H1 (cell line): ENCODE measurements around the gene NR2E3.

Experiments
- CEBPB ChIP-seq: IDR thresholded peaks from 2 replicates; pipeline ENCODE4 v1.6.1; 2012; ENCODE audit warnings: low read depth, low read length
- CREB1 ChIP-seq: IDR thresholded peaks from 2 replicates; pipeline ENCODE4 v1.6.1; 2012; ENCODE audit warnings: inconsistent platforms
- EP300 ChIP-seq, 2 experiments: IDR thresholded peaks; 1 replicate in 1 of 2; 2 replicates in 1 of 2; pipeline ENCODE4 v1.6.1; 2011 to 2012; ENCODE audit warnings: low read depth in 2 of 2, low read length in 2 of 2, mild to moderate bottlenecking in 2 of 2, borderline replicate concordance in 1 of 2, inconsistent platforms in 1 of 2, moderate library complexity in 1 of 2
- EZH2 ChIP-seq: fragments of 200-600 bp; sonication (generic); IDR thresholded peaks from 2 replicates; pipeline ENCODE4 v1.7.1; 2012; ENCODE audit warnings: low read depth, mild to moderate bottlenecking, moderate library complexity, low read length, inconsistent platforms; ENCODE audit not compliant: severe bottlenecking
- FOSL1 ChIP-seq: IDR thresholded peaks from 2 replicates; pipeline ENCODE4 v1.6.1; 2011; ENCODE audit warnings: mild to moderate bottlenecking, low read depth, low read length, moderate library complexity; ENCODE audit not compliant: insufficient read depth
- JUN ChIP-seq: IDR thresholded peaks from 2 replicates; pipeline ENCODE4 v1.6.1; 2011; ENCODE audit warnings: low read depth, mild to moderate bottlenecking, improper control_type of control experiment, low read length
- KDM1A ChIP-seq: fragments of 200-600, 300-600 bp; sonication (generic); IDR thresholded peaks from 2 replicates; pipeline ENCODE4 v1.7.1; 2016; ENCODE audit warnings: mild to moderate bottlenecking, low read length, borderline replicate concordance
- POLR2A ChIP-seq, 2 experiments: IDR thresholded peaks; 1 replicate in 1 of 2; 2 replicates in 1 of 2; pipeline ENCODE4 v1.6.1; 2011; ENCODE audit warnings: low read depth in 2 of 2, low read length in 2 of 2, mild to moderate bottlenecking in 2 of 2; ENCODE audit errors: control extremely low read depth in 1 of 2
- RAD21 ChIP-seq, 2 experiments: IDR thresholded peaks in 1 of 2; conservative IDR thresholded peaks in 1 of 2; 2 replicates each; pipeline ENCODE4 v1.6.1; 2011; ENCODE audit warnings: low read depth in 2 of 2, low read length in 2 of 2, improper control_type of control experiment in 1 of 2, inconsistent platforms in 1 of 2, mild to moderate bottlenecking in 1 of 2, moderate library complexity in 1 of 2
- ZNF274 ChIP-seq: IDR thresholded peaks from 2 replicates; pipeline ENCODE4 v1.7.0; 2012; ENCODE audit warnings: low read length, borderline replicate concordance; ENCODE audit errors: extremely low read depth
- TF ChIP-seq, protein P1 (sequence below), 3 experiments: IDR thresholded peaks; 1 replicate in 2 of 3; 2 replicates in 1 of 3; pipeline versions ENCODE4 v1.5.1 to v1.6.1; 2011; ENCODE audit warnings: low read length in 3 of 3, mild to moderate bottlenecking in 3 of 3, inconsistent platforms in 2 of 3, low read depth in 1 of 3, moderate library complexity in 1 of 3; ENCODE audit not compliant: insufficient read depth in 1 of 3; ENCODE audit errors: control extremely low read depth in 1 of 3
- TF ChIP-seq, protein P2 (sequence below): IDR thresholded peaks from 2 replicates; pipeline ENCODE4 v1.6.1; 2012; ENCODE audit warnings: inconsistent platforms

DNA sequence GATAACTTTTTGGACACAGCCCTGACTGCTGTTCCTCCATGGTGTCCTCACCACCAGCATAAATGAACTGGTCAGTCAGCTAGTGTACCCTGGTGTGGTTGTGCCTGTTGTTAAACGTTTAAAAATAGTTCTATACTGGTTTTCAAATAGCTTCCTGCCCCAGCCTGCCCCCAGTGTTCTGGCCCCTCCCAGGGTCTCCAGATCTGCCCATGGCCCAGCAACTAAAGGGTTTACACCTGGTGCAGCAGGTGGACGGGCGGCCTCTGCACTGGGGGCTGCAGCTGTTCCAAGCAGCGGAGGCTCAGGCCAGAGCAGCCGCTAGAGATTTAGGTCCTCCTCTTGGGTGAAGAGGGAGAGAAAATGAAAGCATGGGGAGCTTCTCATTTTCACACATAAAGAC is 6.1 kb upstream of the NR2E3 start:
- TF ChIP-seq, protein P1, sequence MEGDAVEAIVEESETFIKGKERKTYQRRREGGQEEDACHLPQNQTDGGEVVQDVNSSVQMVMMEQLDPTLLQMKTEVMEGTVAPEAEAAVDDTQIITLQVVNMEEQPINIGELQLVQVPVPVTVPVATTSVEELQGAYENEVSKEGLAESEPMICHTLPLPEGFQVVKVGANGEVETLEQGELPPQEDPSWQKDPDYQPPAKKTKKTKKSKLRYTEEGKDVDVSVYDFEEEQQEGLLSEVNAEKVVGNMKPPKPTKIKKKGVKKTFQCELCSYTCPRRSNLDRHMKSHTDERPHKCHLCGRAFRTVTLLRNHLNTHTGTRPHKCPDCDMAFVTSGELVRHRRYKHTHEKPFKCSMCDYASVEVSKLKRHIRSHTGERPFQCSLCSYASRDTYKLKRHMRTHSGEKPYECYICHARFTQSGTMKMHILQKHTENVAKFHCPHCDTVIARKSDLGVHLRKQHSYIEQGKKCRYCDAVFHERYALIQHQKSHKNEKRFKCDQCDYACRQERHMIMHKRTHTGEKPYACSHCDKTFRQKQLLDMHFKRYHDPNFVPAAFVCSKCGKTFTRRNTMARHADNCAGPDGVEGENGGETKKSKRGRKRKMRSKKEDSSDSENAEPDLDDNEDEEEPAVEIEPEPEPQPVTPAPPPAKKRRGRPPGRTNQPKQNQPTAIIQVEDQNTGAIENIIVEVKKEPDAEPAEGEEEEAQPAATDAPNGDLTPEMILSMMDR (IDR thresholded peaks at IDR 0.05; ENCODE audit: control extremely low read depth in 1 of 3, insufficient read depth in 1 of 3, low read depth in 1 of 3, low read length in 3 of 3) = no peak
- TF ChIP-seq POLR2A (IDR thresholded peaks at IDR 0.05; ENCODE audit: control extremely low read depth in 1 of 2, low read depth in 2 of 2, low read length in 2 of 2) (no peak), FOSL1 (no peak), EZH2 (no peak), CREB1 (no peak), KDM1A (no peak), EP300 (IDR thresholded peaks at IDR 0.05; ENCODE audit: borderline replicate concordance in 1 of 2, low read depth in 2 of 2, low read length in 2 of 2) (no peak), ZNF274 (no peak), JUN (no peak), CEBPB (no peak), RAD21 (IDR thresholded peaks at IDR 0.05 in 1 of 2, conservative IDR thresholded peaks at IDR 0.05 in 1 of 2; ENCODE audit: low read depth in 2 of 2, low read length in 2 of 2) (no peak)
- TF ChIP-seq, protein P2, sequence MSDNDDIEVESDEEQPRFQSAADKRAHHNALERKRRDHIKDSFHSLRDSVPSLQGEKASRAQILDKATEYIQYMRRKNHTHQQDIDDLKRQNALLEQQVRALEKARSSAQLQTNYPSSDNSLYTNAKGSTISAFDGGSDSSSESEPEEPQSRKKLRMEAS = no peak
